Neural crest cell (in vitro differentiated cells): ENCODE results near the gene CERS6. TPM values are rescaled to one million over a fixed set of nuclear protein-coding genes. Genes with fewer than 3 reads are reported as not detected.

Source experiments
- DNase-seq: peaks from one replicate; pipeline ENCODE4 v3.0.0; 2021; ENCODE audit warnings: low read depth, mixed read lengths, low spot score
- H3K27ac Mint-ChIP-seq: one replicate; pipeline ENCODE4 v1.8.0; 2021; ENCODE audit warnings: mild to moderate bottlenecking, mixed read lengths; ENCODE audit not compliant: unreplicated experiment
- H3K27me3 Mint-ChIP-seq: 2 replicates; pipeline ENCODE4 v1.8.0; 2021; ENCODE audit warnings: low read depth, mild to moderate bottlenecking, mixed read lengths
- H3K36me3 Mint-ChIP-seq: 2 replicates; pipeline ENCODE4 v1.8.0; 2021; ENCODE audit warnings: low read depth, mild to moderate bottlenecking, mixed read lengths
- H3K4me1 Mint-ChIP-seq: 2 replicates; pipeline ENCODE4 v1.8.0; 2021; ENCODE audit warnings: mixed read lengths
- H3K4me3 Mint-ChIP-seq: one replicate; pipeline ENCODE4 v1.8.0; 2021; ENCODE audit warnings: mild to moderate bottlenecking, mixed read lengths
- H3K9me3 Mint-ChIP-seq: 2 replicates; pipeline ENCODE4 v1.8.0; 2021; ENCODE audit warnings: mixed read lengths
- CTCF ChIP-seq: fragments of 200-600 bp; sonication (generic); conservative IDR thresholded peaks from 2 replicates; pipeline ENCODE4 v1.5.0; 2021; ENCODE audit warnings: antibody characterized with exemption, mild to moderate bottlenecking
- total RNA-seq: library from RNA; stranded (reverse); gene quantifications from 2 replicates; pipeline ENCODE4 v1.2.1, GENCODE V29; 2021

CERS6 gene
- total RNA-seq, 1 donor from 2014 or later, result 27.4 TPM

- Mint-ChIP-seq H3K4me3 (no peak overlapping the region), H3K9me3 (no peaks in the 10 kb centered on the region), H3K27me3 (no peaks in the 10 kb centered on the region), H3K27ac (no peak overlapping the region), H3K4me1 (peaks cover 16% of the 10 kb centered on the region), H3K36me3 (no peaks in the 10 kb centered on the region)
- TF ChIP-seq CTCF, result no peak
- DNase-seq, result no peak
Measured at GRCh38 chr2:168667156-168667555, 211.1 kb downstream of the CERS6 start.

GRCh38 chr2:168669151-168669550 is 213.1 kb downstream of the CERS6 start:
- H3K4me3 Mint-ChIP-seq, result no peak overlapping the region
- H3K4me1 Mint-ChIP-seq, result peaks cover 3% of the 10 kb centered on the region
- no peaks in the 10 kb centered on the region for H3K27me3 Mint-ChIP-seq
- no peaks in the 10 kb centered on the region for H3K9me3 Mint-ChIP-seq
- DNase-seq, result no peak
- H3K36me3 Mint-ChIP-seq, result no peaks in the 10 kb centered on the region
- no peak overlapping the region for H3K27ac Mint-ChIP-seq
- no peak for TF ChIP-seq CTCF

GRCh38 chr2:168670478-168670877 is 214.4 kb downstream of the CERS6 start:
- no peak overlapping the region for H3K27ac Mint-ChIP-seq
- H3K27me3 Mint-ChIP-seq, result no peaks in the 10 kb centered on the region
- H3K9me3 Mint-ChIP-seq, result no peaks in the 10 kb centered on the region
- no peaks in the 10 kb centered on the region for H3K36me3 Mint-ChIP-seq
- DNase-seq, result no peak
- H3K4me1 Mint-ChIP-seq, result no peaks in the 10 kb centered on the region
- no peak for TF ChIP-seq CTCF
- H3K4me3 Mint-ChIP-seq, result no peak overlapping the region

GRCh38 chr2:168671932-168672331 is 215.9 kb downstream of the CERS6 start:
- Mint-ChIP-seq H3K4me3 (no peak overlapping the region), H3K27me3 (no peaks in the 10 kb centered on the region), H3K4me1 (no peaks in the 10 kb centered on the region), H3K27ac (no peak overlapping the region), H3K36me3 (no peaks in the 10 kb centered on the region), H3K9me3 (peaks cover 2% of the 10 kb centered on the region)
- DNase-seq, result no peak
- TF ChIP-seq CTCF, result no peak

- Mint-ChIP-seq H3K27ac (no peak overlapping the region), H3K4me1 (no peaks in the 10 kb centered on the region), H3K4me3 (no peak overlapping the region), H3K36me3 (peaks cover 3% of the 10 kb centered on the region), H3K9me3 (peaks cover 2% of the 10 kb centered on the region), H3K27me3 (no peaks in the 10 kb centered on the region)
- DNase-seq, result no peak
- no peak for TF ChIP-seq CTCF
Measured at GRCh38 chr2:168673265-168674189, 217.5 kb downstream of the CERS6 start.
